Choroid plexus epithelial cell (primary cell): ENCODE results near the gene ALG12.

ENCODE experiments used
- DNase-seq: peaks from one replicate; pipeline ENCODE4 v3.0.0-alpha.2; 2010; ENCODE audit warnings: low read depth
- H3K4me3 ChIP-seq: 2 replicates; pipeline ENCODE4 v1.5.1; 2011; ENCODE audit warnings: low read depth, mild to moderate bottlenecking, control low read depth, low read length, moderate library complexity
- CTCF ChIP-seq: conservative IDR thresholded peaks from 2 replicates; pipeline ENCODE4 v1.5.1; 2011; ENCODE audit warnings: low read depth, mild to moderate bottlenecking, control low read depth, inconsistent platforms, low read length, moderate library complexity

ALG12 gene

GRCh38 chr22:49900441-49901230 lies 17.6 kb downstream of the ALG12 start:
- no peak for DNase-seq
- no peak overlapping the region for H3K4me3 ChIP-seq
- TF ChIP-seq CTCF: no peak

GRCh38 chr22:49899530-49899929 lies 18.7 kb downstream of the ALG12 start:
- no peak for DNase-seq
- no peak for TF ChIP-seq CTCF
- H3K4me3 ChIP-seq: no peak overlapping the region

- no peak for DNase-seq
- no peak for TF ChIP-seq CTCF
- H3K4me3 ChIP-seq: no peak overlapping the region
These were observed 21.1 kb downstream of the ALG12 start for GRCh38 chr22:49897015-49897684.

- no peak for TF ChIP-seq CTCF
- no peak overlapping the region for H3K4me3 ChIP-seq
- DNase-seq: no peak
These were observed 22.0 kb downstream of the ALG12 start for GRCh38 chr22:49896201-49896600.

GRCh38 chr22:49894322-49895054 lies 23.8 kb downstream of the ALG12 start:
- DNase-seq: no peak
- H3K4me3 ChIP-seq: no peak overlapping the region
- TF ChIP-seq CTCF: no peak

- no peak overlapping the region for H3K4me3 ChIP-seq
- no peak for TF ChIP-seq CTCF
These were observed 25.2 kb downstream of the ALG12 start for GRCh38 chr22:49893025-49893424.

More at GRCh38 chr22:49893025-49893424, 25.2 kb downstream of the ALG12 start:
- no peak for DNase-seq
